Activated CD4-positive, alpha-beta memory T cell treated with anti-CD3 and anti-CD28 coated beads for 36 hours (primary cell): ENCODE measurements around the gene SIMC1. TPM values are rescaled to one million over a fixed set of nuclear protein-coding genes. Genes with fewer than 3 reads are reported as not detected.
"Not testable (repeated sequence)": the region's sequence is repeated elsewhere in the genome, so short reads cannot be mapped to it uniquely, and the experiment has no call there.

ENCODE experiments used
- CTCF ChIA-PET: fragments of 350-600 bp; sonication (Branson Sonifier 250); formaldehyde crosslinking; loops from one replicate; lab custom pipeline; 2021; ENCODE audit warnings: antibody characterized with exemption, inconsistent platforms; lab: Charles Lee
- POLR2A ChIA-PET: fragments of 350-600 bp; sonication (Branson Sonifier 250); formaldehyde crosslinking; loops from one replicate; lab custom pipeline; 2021; ENCODE audit warnings: antibody characterized with exemption; lab: Charles Lee
- DNase-seq: peaks from one replicate; pipeline ENCODE4 v3.0.0-alpha.2; 2020
- H3K27ac Mint-ChIP-seq: one replicate; pipeline ENCODE4 v1.8.0; 2021; ENCODE audit warnings: mixed read lengths
- H3K27me3 Mint-ChIP-seq: one replicate; pipeline ENCODE4 v1.8.0; 2021; ENCODE audit warnings: mixed read lengths
- H3K36me3 Mint-ChIP-seq: one replicate; pipeline ENCODE4 v1.8.0; 2021; ENCODE audit warnings: mixed read lengths
- H3K4me1 Mint-ChIP-seq: one replicate; pipeline ENCODE4 v1.8.0; 2021; ENCODE audit warnings: low read depth, mixed read lengths
- H3K4me3 Mint-ChIP-seq: one replicate; pipeline ENCODE4 v1.8.0; 2021; ENCODE audit warnings: mild to moderate bottlenecking, mixed read lengths
- H3K9me3 Mint-ChIP-seq: one replicate; pipeline ENCODE4 v1.8.0; 2021; ENCODE audit warnings: mixed read lengths
- intact Hi-C: fragments of 100-400 bp; cut with micrococcal nuclease; formaldehyde crosslinking; loops from one replicate; pipeline ENCODE4 v1.15.1; 2023
- total RNA-seq, 2 experiments: library from RNA; stranded (reverse); gene quantifications; one replicate each; pipeline ENCODE4 v1.2.3, GENCODE V29; 2021

The SIMC1 gene
- 10 to 100 TPM; 24.4 to 26.8 TPM for total RNA-seq

GRCh38 chr5:176237971-176238644, at the start of gene SIMC1:
Gene SIMC1, plus strand, starts transcription at chr5:176238424. Its CDS starts 85 bp downstream, at chr5:176238509.
- H3K9me3 Mint-ChIP-seq, H3K27ac Mint-ChIP-seq, POLR2A ChIA-PET, H3K36me3 Mint-ChIP-seq, H3K27me3 Mint-ChIP-seq, CTCF ChIA-PET, H3K4me1 Mint-ChIP-seq: not testable (repeated sequence)
- H3K4me3 Mint-ChIP-seq = peak within 1 kb of the TSS; percentile 72
- peak; percentile 66 for DNase-seq
- intact Hi-C loops = loop anchor here (5.0 to 10.0 kb wide), 2 partner anchors 147 to 359 kb away; partner anchors contain the start of genes HIGD2A and NOP16

GRCh38 chr5:176188506-176189193, 49.6 kb upstream of the SIMC1 start:
- no peaks in the 10 kb centered on the region for H3K4me1 Mint-ChIP-seq
- H3K27me3 Mint-ChIP-seq = no peaks in the 10 kb centered on the region
- no peak overlapping the region for H3K4me3 Mint-ChIP-seq
- H3K9me3 Mint-ChIP-seq = no peaks in the 10 kb centered on the region
- DNase-seq = no peak
- H3K27ac Mint-ChIP-seq = no peak overlapping the region
- ChIA-PET POLR2A (no interaction called here), CTCF (no interaction called here)
- no peaks in the 10 kb centered on the region for H3K36me3 Mint-ChIP-seq
- intact Hi-C loops = no loop called here

GRCh38 chr5:176189857-176190256, 48.4 kb upstream of the SIMC1 start:
- Mint-ChIP-seq H3K4me3 (no peak overlapping the region), H3K4me1 (no peaks in the 10 kb centered on the region), H3K9me3 (no peaks in the 10 kb centered on the region), H3K36me3 (no peaks in the 10 kb centered on the region), H3K27ac (no peak overlapping the region), H3K27me3 (no peaks in the 10 kb centered on the region)
- POLR2A ChIA-PET = no interaction called here
- intact Hi-C loops = no loop called here
- DNase-seq = no peak
- CTCF ChIA-PET = no interaction called here

- Mint-ChIP-seq H3K36me3 (no peaks in the 10 kb centered on the region), H3K9me3 (no peaks in the 10 kb centered on the region), H3K27me3 (peaks cover 3% of the 10 kb centered on the region), H3K4me1 (peaks cover 6% of the 10 kb centered on the region), H3K27ac (no peak overlapping the region), H3K4me3 (no peak overlapping the region)
- CTCF ChIA-PET = interaction anchor here (0.5 kb wide), 1 partner anchor 784 kb away, joined by 3 read pairs; no protein-coding TSS in a partner anchor
- DNase-seq = no peak
- intact Hi-C loops = no loop called here
- POLR2A ChIA-PET = no interaction called here
Measured at GRCh38 chr5:176190886-176191755, 47.1 kb upstream of the SIMC1 start.

GRCh38 chr5:176192094-176192721, 46.0 kb upstream of the SIMC1 start:
- ChIA-PET POLR2A (no interaction called here), CTCF (no interaction called here)
- H3K9me3 Mint-ChIP-seq = no peaks in the 10 kb centered on the region
- no peak overlapping the region for H3K27ac Mint-ChIP-seq
- peaks cover 6% of the 10 kb centered on the region for H3K4me1 Mint-ChIP-seq
- no peak overlapping the region for H3K4me3 Mint-ChIP-seq
- intact Hi-C loops = no loop called here
- H3K27me3 Mint-ChIP-seq = peaks cover 3% of the 10 kb centered on the region
- DNase-seq = no peak
- H3K36me3 Mint-ChIP-seq = no peaks in the 10 kb centered on the region

- H3K9me3 Mint-ChIP-seq, H3K4me3 Mint-ChIP-seq, intact Hi-C loops, H3K27ac Mint-ChIP-seq, CTCF ChIA-PET, H3K27me3 Mint-ChIP-seq, POLR2A ChIA-PET, DNase-seq, H3K4me1 Mint-ChIP-seq, H3K36me3 Mint-ChIP-seq: not testable (repeated sequence)
Measured at GRCh38 chr5:176192722-176193117, 45.5 kb upstream of the SIMC1 start.

- CTCF ChIA-PET, H3K27ac Mint-ChIP-seq, H3K27me3 Mint-ChIP-seq, H3K9me3 Mint-ChIP-seq, intact Hi-C loops, DNase-seq, H3K36me3 Mint-ChIP-seq, POLR2A ChIA-PET, H3K4me3 Mint-ChIP-seq, H3K4me1 Mint-ChIP-seq: not testable (repeated sequence)
Measured at GRCh38 chr5:176193636-176194035, 44.6 kb upstream of the SIMC1 start.

GRCh38 chr5:176194238-176195083, 43.8 kb upstream of the SIMC1 start:
- H3K27me3 Mint-ChIP-seq, POLR2A ChIA-PET, intact Hi-C loops, H3K9me3 Mint-ChIP-seq, H3K27ac Mint-ChIP-seq, DNase-seq, H3K36me3 Mint-ChIP-seq, H3K4me1 Mint-ChIP-seq, CTCF ChIA-PET: not testable (repeated sequence)
- H3K4me3 Mint-ChIP-seq = peak overlapping the region; percentile 32

GRCh38 chr5:176195084-176195413, 43.2 kb upstream of the SIMC1 start:
- POLR2A ChIA-PET, H3K36me3 Mint-ChIP-seq, DNase-seq, intact Hi-C loops, H3K27ac Mint-ChIP-seq, CTCF ChIA-PET, H3K9me3 Mint-ChIP-seq, H3K4me1 Mint-ChIP-seq: not testable (repeated sequence)
- Mint-ChIP-seq H3K27me3 (peaks cover 12% of the 10 kb centered on the region), H3K4me3 (peak overlapping the region; percentile 8)

GRCh38 chr5:176195487-176196207, 42.6 kb upstream of the SIMC1 start:
- Mint-ChIP-seq H3K27me3 (peaks cover 14% of the 10 kb centered on the region), H3K4me3 (peak overlapping the region; percentile 8)
- H3K27ac Mint-ChIP-seq, intact Hi-C loops, POLR2A ChIA-PET, DNase-seq, H3K9me3 Mint-ChIP-seq, CTCF ChIA-PET, H3K36me3 Mint-ChIP-seq, H3K4me1 Mint-ChIP-seq: not testable (repeated sequence)

GRCh38 chr5:176196781-176197180, 41.4 kb upstream of the SIMC1 start:
- H3K4me1 Mint-ChIP-seq, intact Hi-C loops, POLR2A ChIA-PET, H3K27ac Mint-ChIP-seq, DNase-seq, H3K4me3 Mint-ChIP-seq, H3K36me3 Mint-ChIP-seq, H3K9me3 Mint-ChIP-seq, CTCF ChIA-PET: not testable (repeated sequence)
- H3K27me3 Mint-ChIP-seq = peaks cover 14% of the 10 kb centered on the region
